Erythroblast (primary cell): ENCODE results near the gene TMEM272.

Experiments
- DNase-seq, 2 experiments: peaks; one replicate each; lab custom pipeline; 2025; lab: John Stamatoyannopoulos, UW
- GATA1 ChIP-seq: IDR thresholded peaks from 2 replicates; pipeline ENCODE4 v1.6.1; 2011; ENCODE audit warnings: low read depth, mild to moderate bottlenecking, control low read depth, low read length, moderate library complexity
- POLR2A ChIP-seq: IDR thresholded peaks from 2 replicates; pipeline ENCODE4 v1.6.1; 2011; ENCODE audit warnings: mild to moderate bottlenecking, low read length

TMEM272 gene

DNA sequence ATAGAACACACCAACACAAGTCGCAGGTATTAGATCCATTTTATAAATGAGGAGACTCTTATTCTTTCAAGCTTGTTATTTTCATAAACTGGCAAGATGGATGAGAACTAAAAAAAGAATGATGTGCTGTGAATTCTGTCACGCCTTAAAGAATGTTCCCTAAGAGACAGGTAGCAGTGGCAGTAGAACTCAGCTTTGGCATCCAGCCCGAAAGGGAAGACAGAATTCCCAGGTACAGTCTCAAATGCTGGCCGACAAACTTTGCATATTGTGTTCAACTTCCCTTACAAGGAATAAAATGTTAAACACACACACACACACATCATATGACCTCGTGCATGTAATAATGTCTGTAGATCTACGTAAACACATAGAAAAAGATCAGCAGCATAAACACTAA, 3.2 kb downstream of the TMEM272 start:
- TF ChIP-seq GATA1 (no peak), POLR2A (no peak)
- DNase-seq = no peak

DNA sequence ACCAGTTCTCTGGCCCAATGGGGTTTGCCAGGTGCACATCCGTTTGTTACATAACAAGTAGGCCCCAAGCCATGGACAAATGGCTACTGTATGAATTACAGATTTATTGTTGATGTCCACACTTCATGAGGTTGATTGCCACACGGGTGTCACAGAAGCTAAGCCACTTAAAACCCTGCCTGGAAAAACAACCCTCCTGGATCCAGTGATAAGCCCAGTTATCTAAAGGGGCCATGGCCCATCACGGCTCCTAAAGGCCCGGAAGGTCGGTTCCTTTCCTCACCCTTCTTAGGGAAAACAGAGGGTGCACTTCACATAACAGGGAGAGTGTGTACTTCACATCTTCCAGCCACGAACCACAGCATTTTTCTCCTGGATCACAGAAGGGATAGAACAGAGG, 4.1 kb downstream of the TMEM272 start:
- DNase-seq = no peak
- TF ChIP-seq POLR2A = no peak
- no peak for TF ChIP-seq GATA1

DNA sequence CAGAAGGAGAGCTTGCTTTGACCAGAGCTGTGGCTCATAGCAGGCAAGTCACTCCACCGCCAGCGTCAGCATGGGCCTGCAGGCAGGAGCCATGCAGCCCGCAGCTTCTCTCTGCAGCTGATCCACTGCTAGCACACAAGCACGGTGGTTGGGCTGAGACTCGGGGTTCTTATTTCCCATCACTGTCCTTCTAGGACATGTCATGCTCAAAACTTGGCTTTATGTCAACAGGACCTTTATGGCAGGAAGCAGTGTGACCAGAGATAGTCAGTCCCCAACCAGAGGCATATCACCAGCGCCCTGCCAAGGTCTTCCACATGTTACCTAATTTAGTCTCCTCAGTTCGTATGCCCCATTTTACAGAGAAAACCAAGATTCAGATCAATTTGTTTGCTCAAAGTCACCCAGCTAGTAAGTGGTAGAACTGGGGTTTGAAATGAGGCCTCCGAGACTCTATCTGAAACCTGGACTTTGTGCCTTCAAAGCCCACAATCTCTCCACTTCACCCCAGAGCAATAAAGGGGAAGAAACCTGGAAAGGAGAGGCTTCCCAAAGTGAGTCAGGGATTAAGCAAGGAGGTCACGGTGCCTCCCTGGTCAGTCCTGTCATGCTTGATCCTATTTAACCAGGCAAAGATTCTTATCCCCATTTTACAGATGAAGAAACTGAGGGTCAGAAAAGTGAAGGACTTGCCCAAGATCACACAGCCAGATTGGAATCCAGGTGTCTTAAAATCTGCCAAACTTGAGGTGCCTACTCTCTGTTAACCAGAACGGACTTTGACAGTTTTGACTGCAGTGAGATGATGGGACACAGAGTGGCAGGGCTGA, 5.1 kb downstream of the TMEM272 start:
- no peak for TF ChIP-seq GATA1
- TF ChIP-seq POLR2A = no peak
- DNase-seq = no peak

- DNase-seq = no peak
- TF ChIP-seq POLR2A = no peak
- TF ChIP-seq GATA1 = no peak
Observed at GRCh38 chr13:51838240-51838846, 6.6 kb downstream of the TMEM272 start.

- DNase-seq = no peak
- TF ChIP-seq GATA1 (no peak), POLR2A (no peak)
Observed at GRCh38 chr13:51837016-51837415, 8.0 kb downstream of the TMEM272 start.

DNA sequence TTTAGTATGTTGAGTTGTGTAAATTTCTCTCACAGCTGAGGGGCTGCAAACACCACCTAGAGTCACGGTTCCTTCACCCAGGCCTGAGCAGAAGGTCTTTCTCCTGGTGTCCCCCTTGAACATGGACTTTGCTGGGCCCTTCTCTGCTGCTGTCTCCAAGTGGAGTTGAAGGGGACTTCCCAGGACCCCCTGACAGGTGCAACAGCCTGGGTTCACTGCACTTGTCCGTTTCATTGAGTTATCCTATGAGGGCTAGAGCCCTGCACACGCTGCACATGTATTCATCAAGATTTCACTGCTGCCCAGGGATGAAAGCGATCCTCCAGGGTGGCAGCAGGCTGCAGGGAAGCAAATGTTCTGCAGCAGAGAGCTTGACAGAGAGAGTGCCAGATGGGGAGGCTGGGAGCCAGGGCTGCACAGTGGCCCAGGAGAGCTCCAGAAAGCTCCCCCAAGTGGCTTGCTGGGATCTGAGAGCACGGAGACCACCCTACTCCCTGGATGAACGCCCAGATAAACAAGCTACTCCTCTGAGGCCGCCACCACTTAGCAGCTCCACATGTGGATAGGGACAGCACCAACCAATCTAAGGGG, 10.3 kb downstream of the TMEM272 start:
- TF ChIP-seq GATA1 = no peak
- no peak for TF ChIP-seq POLR2A
- DNase-seq = no peak

- no peak for DNase-seq
- TF ChIP-seq POLR2A (no peak), GATA1 (no peak)
Observed at GRCh38 chr13:51833980-51834379, 11.0 kb downstream of the TMEM272 start.

- TF ChIP-seq POLR2A = no peak
- no peak for TF ChIP-seq GATA1
- DNase-seq = peak; percentile 26 to 33
Observed at GRCh38 chr13:51832471-51833152, 12.4 kb downstream of the TMEM272 start.

DNA sequence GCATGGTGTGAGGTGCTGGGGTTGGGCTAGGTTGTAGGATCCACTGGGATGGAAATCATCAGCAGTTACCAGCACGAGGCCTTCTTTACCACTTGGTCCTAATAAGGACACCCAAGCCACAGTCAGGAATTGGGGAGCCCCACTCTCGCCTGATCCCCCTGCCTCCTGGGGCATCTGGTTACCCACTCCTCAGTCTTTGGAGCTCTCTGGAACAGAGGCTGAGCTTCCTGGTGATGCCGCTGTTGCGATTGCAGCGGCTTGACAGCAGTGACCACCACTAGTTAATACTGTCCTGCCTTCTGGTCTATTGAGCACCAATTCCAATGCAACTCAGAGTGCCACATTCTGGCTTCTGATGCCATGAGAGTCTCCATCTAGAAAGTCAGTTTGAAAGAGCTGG, 13.5 kb downstream of the TMEM272 start:
- no peak for TF ChIP-seq POLR2A
- TF ChIP-seq GATA1 = no peak
- DNase-seq = no peak

GRCh38 chr13:51829568-51829899, 15.4 kb downstream of the TMEM272 start:
- DNase-seq = no peak
- TF ChIP-seq POLR2A (no peak), GATA1 (no peak)

DNA sequence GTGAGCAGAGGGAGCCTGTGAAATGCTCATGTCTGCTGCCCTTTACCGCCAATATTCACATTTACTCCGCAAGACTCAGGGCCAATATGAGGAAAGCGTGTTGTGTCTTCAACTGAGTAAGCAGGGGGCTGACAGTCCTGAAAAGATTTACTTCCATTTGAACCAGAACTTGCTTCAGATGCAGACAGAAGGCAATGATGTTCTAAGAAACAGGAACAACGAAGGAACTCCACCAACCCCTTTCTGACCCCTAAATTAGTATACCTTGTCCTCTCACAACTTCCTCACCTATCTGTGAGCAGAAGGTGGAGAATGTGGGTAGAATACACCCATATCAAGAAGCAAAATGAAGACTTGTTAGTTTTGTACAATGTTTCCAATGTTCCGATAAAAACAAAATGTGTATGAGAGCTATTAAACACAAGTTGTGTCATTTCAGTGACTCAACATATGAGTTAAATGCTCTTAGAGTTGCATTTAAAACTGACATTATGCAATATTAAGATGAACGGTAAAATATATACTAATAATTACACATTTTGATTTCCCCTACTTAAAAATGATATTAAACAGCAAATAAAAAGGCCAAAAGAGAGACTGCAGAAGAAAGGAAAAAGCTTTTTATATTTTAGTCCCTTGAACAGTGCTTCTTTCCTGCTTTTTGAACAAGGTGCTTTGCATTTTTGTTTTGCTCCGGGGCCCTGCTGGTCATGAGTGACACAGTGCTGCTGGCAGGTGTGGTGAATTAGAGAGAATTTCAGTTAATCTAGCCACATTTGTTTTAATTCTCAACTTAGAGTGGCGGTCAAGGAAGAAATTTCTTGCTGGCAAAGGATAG, 16.0 kb downstream of the TMEM272 start:
- DNase-seq = no peak
- TF ChIP-seq POLR2A (no peak), GATA1 (no peak)

DNA sequence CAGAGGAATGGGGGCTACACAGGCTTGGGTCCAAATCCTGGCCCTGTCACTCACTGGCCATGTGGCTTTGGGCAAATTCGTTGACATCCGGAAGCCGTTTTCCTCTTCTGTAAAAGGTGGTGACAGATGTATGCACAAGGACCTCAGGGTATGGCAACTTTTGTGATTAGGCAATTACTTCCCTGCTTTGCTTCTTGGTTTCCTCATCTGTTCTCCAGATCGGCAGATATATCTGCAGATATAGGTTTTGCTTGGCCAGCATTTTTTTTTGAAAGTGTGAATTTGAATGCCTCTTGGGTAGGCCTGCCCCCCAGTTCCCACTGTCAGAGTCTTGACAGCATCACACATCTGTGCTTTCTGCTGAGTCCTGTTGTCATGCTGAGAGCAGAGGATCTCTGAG, 17.7 kb downstream of the TMEM272 start:
- TF ChIP-seq GATA1 (no peak), POLR2A (no peak)
- no peak for DNase-seq

GRCh38 chr13:51826606-51827005, 18.4 kb downstream of the TMEM272 start:
- no peak for DNase-seq
- TF ChIP-seq POLR2A (no peak), GATA1 (no peak)
